Stimulated activated naive CD8-positive, alpha-beta T cell treated with anti-CD3 and anti-CD28 coated beads, Interleukin-15, Interleukin-2, amounts not matched to agents 100 ng/mL and 50 ng/mL, for 24 hours (primary cell): Measurements from ENCODE around the gene PLA2G4C.

ENCODE experiments used
- H3K27ac Mint-ChIP-seq: one replicate; pipeline ENCODE4 v1.8.0; 2021; ENCODE audit warnings: mild to moderate bottlenecking, mixed read lengths
- H3K27me3 Mint-ChIP-seq: one replicate; pipeline ENCODE4 v1.8.0; 2021; ENCODE audit warnings: mixed read lengths
- H3K36me3 Mint-ChIP-seq: one replicate; pipeline ENCODE4 v1.8.0; 2021; ENCODE audit warnings: low read depth, mixed read lengths
- H3K4me1 Mint-ChIP-seq: one replicate; pipeline ENCODE4 v1.8.0; 2021; ENCODE audit warnings: low read depth, mixed read lengths
- H3K4me3 Mint-ChIP-seq: one replicate; pipeline ENCODE4 v1.8.0; 2021; ENCODE audit warnings: mild to moderate bottlenecking, mixed read lengths
- H3K9me3 Mint-ChIP-seq: one replicate; pipeline ENCODE4 v1.8.0; 2021; ENCODE audit warnings: mixed read lengths

Gene PLA2G4C

DNA sequence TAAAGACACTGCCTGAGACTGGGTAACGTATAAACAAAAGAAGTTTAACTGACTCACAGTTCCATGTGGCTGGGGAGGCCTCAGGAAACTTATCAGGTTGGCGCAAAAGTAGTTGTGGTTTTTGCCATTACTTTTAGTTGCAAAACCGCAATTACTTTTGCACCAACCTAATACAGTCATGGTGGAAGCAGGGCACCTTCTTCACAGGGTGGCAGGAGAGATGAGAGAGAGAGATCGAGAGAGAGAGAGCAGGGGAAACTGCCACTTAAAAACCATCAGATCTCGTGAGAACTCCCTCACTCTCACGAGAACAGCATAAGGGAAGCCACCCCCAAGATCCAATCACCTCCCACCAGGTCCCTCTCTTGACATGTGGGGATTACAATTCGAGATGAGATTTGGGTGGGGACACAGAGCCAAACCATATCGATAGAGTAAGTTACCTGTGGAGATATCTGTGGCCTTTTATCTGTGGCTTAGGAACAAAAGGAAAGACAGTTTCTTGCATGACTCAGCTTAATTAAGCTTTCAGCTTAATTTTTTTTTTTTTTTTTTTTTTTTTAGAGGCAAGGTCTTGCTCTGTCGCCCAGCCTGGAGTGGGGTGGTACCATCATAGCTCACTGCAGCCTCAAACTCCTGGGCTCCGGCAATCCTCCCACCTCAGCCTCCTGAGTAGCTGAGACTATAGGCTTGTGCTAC, 59.1 kb downstream of the PLA2G4C start:
- no peak overlapping the region for H3K27ac Mint-ChIP-seq
- no peaks in the 10 kb centered on the region for H3K27me3 Mint-ChIP-seq
- no peak overlapping the region for H3K4me3 Mint-ChIP-seq
- no peaks in the 10 kb centered on the region for H3K9me3 Mint-ChIP-seq
- no peaks in the 10 kb centered on the region for H3K36me3 Mint-ChIP-seq
- no peaks in the 10 kb centered on the region for H3K4me1 Mint-ChIP-seq

DNA sequence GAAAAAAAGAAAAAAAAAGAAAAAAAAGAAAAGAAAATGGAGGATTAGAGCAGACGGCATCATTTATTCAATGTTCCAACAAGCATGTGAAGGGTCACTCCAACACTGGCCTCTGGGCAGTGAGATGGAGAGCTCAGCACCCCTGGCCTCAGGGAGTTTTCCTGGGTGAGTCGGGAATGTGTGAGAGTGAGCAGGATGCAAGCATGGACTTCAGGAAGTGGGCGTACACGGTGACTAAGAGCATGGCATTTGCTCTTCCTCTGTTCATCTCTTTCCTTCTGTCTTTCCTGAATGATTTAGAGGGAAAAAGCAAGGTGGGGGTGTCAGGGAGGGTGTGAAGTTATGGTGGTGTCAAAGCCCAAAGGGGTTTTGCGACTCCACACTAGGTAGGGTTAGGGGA, 66.1 kb downstream of the PLA2G4C start:
- Mint-ChIP-seq H3K4me3 (no peak overlapping the region), H3K9me3 (no peaks in the 10 kb centered on the region), H3K4me1 (no peaks in the 10 kb centered on the region), H3K27ac (no peak overlapping the region), H3K27me3 (peaks cover 34% of the 10 kb centered on the region), H3K36me3 (no peaks in the 10 kb centered on the region)

DNA sequence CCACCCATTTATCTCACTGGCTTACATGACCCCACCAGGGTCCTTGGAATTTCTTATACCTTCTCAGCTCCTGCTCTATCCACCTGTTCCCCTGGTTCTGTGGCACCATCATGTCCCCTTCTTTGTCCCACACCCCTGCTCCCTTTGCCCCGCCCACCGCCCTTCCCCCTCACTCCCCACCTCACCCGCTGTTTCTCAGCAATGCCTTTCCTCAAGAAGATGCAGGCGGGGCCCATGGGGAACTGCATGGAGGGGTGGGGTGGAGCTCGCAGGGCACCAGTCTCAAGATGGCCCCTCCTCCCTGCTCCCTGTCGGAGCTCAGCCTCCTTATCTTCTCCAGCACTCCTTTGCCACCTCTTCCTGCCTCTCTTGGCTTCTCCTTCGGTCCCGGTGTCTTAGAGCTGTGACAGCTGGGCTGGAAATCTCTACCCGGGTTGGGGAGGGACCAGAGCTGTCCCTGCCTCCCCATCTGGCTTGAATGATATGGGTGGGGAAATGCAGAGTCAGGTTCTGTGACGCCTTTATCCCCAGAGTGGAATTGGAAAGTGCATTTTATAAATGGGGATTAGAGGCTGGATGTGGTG, 66.8 kb downstream of the PLA2G4C start, which contains the start of gene CABP5:
Gene CABP5, minus strand, starts transcription at position 405 of the 584 bp plus-strand sequence. Its CDS starts 157 bp downstream, at position 248.
- H3K27me3 Mint-ChIP-seq = peaks cover 41% of the 10 kb centered on the region
- H3K4me3 Mint-ChIP-seq = no peak within 1 kb of the TSS
- no peaks in the 10 kb centered on the region for H3K4me1 Mint-ChIP-seq
- H3K27ac Mint-ChIP-seq = no peak within 1 kb of the TSS
- H3K9me3 Mint-ChIP-seq = no peaks in the 10 kb centered on the region
- H3K36me3 Mint-ChIP-seq = no peaks in the 10 kb centered on the region

DNA sequence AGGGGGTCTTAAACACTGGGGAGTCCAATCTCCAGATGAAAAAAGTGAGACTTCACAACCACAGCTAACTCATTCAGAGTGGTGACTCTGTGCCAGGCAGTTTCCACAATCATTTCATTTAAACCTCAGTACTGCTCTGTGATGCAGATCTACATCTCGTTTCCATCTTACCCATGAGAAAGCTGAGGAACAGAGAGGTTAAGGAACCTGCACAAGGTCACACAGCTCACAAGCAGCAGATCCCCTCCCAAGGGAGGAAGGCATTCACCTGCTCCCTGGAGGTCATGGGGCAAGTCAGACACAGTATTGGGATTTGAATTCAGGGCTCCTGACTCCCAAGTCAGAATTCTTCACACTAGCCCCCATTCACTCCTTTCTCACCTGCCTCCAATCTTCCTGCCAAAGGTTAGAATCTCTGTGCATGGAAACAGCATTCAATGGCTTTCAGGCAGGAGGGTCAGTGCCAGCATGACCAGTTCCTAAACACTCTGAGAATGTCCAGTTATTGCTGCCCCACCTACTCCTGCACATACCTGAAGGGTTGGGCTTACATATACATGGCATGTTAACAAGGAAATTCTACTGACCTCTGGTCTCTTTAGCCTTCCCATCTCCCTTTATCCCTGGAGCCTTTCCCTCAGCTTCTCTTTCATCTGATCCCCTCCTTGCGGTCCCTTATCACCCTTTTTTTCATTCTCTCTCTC, 68.6 kb downstream of the PLA2G4C start:
- Mint-ChIP-seq H3K36me3 (peaks cover 1% of the 10 kb centered on the region), H3K4me1 (no peaks in the 10 kb centered on the region), H3K4me3 (no peak overlapping the region), H3K27me3 (peaks cover 43% of the 10 kb centered on the region), H3K9me3 (peaks cover under 1% of the 10 kb centered on the region), H3K27ac (no peak overlapping the region)

DNA sequence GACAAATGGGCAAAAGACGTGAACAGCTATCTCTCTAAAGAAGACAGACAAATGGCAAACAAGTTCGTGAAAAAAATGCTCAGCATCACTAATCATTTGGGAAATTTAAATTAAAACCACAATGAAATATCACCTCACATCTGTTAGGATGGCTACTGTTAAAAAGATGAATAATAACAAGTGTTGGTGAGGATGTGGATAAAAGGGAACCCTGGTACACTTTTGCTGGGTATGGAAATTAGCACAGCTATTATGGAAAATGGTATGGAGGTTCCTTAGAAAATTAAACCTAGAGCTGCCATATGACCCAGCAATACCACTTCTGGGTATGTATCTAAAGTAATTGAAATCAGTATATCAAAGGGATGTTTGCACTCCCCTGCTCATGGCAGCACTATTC, 73.9 kb downstream of the PLA2G4C start:
- peaks cover 4% of the 10 kb centered on the region for H3K36me3 Mint-ChIP-seq
- H3K27ac Mint-ChIP-seq = no peak overlapping the region
- no peak overlapping the region for H3K4me3 Mint-ChIP-seq
- no peaks in the 10 kb centered on the region for H3K4me1 Mint-ChIP-seq
- peaks cover 11% of the 10 kb centered on the region for H3K9me3 Mint-ChIP-seq
- H3K27me3 Mint-ChIP-seq = peaks cover 41% of the 10 kb centered on the region

DNA sequence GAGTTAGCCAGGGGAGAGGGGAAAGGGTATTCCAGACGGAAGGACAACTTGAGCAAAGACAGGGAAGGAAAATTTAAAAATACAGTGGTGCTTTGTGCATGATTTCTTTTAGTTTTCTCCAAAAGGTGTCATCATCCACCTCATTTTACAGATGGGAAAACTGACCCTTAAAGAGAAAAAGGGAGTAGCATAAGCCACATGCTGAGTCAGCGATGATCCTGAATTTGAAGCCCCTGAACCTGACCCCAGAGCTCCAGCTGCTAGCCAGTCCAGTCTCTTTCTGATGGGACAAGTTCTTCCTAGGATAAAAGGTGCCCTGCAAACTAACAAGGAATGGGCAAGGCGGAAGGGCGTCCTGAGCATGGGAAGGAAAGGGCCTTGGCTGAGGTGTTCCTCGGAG, 77.0 kb downstream of the PLA2G4C start:
- no peaks in the 10 kb centered on the region for H3K4me1 Mint-ChIP-seq
- H3K27me3 Mint-ChIP-seq = peaks cover 15% of the 10 kb centered on the region
- no peak overlapping the region for H3K4me3 Mint-ChIP-seq
- no peak overlapping the region for H3K27ac Mint-ChIP-seq
- peaks cover 4% of the 10 kb centered on the region for H3K36me3 Mint-ChIP-seq
- peaks cover 11% of the 10 kb centered on the region for H3K9me3 Mint-ChIP-seq

DNA sequence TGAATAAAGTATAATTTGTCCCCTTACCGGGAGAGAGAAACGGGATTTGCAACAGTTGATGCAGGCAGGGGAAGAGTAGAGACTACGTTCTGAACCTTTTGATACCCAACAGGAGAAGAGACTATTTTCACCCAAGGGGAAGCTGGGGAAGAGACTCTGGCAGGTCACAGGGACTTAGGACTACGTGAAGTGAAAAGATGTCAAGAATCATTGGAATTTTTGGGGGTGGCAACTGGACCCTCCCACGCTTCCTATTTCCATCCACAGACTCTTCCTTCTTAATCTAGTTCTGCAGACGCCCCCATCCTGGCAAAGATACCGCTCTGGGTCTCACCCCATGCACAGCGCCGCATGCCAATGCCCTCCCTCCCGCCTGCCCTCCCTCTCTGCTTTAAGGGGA, 80.5 kb downstream of the PLA2G4C start:
- peaks cover 19% of the 10 kb centered on the region for H3K27me3 Mint-ChIP-seq

DNA sequence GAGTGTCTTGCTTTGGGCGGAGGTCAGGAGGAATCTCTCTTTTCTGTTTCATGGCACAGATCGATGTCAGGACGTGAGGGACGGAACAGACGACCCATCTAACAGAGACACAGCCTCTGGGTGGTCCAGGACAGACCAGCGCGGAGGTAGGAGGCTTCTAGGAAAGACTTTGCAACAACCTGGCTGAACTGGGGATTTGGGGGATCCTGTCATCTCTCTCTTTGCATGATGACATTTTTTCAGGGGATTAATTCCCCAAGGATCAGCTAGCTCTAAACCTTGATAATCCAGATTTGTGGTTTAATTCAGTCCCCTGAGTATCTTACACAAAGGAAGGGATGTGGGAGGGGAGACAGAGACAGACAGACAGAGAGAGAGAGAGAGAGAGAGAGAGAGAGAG, 81.2 kb downstream of the PLA2G4C start:
- no peaks in the 10 kb centered on the region for H3K4me1 Mint-ChIP-seq
- no peak overlapping the region for H3K27ac Mint-ChIP-seq
- H3K36me3 Mint-ChIP-seq = no peaks in the 10 kb centered on the region
- H3K9me3 Mint-ChIP-seq = no peaks in the 10 kb centered on the region
- no peak overlapping the region for H3K4me3 Mint-ChIP-seq
- peaks cover 18% of the 10 kb centered on the region for H3K27me3 Mint-ChIP-seq

More for the DNA sequence above, 80.5 kb downstream of the PLA2G4C start:
- no peak overlapping the region for H3K27ac Mint-ChIP-seq
- H3K36me3 Mint-ChIP-seq = no peaks in the 10 kb centered on the region
- H3K4me1 Mint-ChIP-seq = no peaks in the 10 kb centered on the region
- H3K4me3 Mint-ChIP-seq = no peak overlapping the region
- H3K9me3 Mint-ChIP-seq = no peaks in the 10 kb centered on the region

DNA sequence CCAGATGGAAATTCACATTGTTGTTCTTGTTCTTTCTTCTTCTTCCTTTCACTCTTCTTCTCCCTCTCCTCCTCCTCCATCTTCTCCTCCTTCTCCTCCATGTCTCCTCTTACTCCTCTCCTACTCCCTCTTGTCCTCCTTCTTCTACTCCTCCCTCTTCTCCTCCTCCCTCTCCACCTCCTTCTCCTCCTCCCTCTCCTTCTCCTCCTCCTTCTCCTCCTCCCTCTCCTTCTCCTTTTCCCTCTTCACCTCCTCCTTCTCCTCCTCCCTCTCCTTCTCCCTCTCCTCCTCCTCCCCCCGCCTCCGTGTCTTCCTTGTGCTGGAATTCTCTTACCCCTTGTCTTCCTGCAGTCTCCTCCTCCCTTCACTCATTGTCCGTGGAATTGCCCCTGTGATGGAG, 85.1 kb downstream of the PLA2G4C start:
- Mint-ChIP-seq H3K27ac (no peak overlapping the region), H3K36me3 (no peaks in the 10 kb centered on the region), H3K9me3 (no peaks in the 10 kb centered on the region), H3K4me1 (no peaks in the 10 kb centered on the region), H3K27me3 (peaks cover 24% of the 10 kb centered on the region), H3K4me3 (no peak overlapping the region)

DNA sequence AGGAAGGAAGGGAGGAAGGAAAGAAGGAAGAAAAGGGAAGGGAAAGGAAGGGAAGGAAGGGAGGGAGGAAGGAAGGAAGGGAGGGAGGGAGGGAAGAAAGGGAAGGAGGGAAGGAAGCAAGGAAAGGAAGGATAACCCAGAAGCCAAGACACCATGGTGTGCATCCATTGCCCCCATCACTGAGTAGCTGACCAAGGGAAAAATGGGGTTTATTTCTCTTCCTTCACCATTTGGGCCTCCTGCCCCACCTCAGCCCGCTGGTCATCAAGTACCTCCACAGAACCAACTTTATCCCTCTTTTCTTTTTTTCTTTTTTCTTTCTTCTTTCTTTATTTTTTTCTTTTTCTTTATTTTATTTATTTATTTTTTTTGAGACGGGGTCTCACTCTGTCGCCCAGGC, 87.1 kb downstream of the PLA2G4C start:
- Mint-ChIP-seq H3K36me3 (no peaks in the 10 kb centered on the region), H3K9me3 (no peaks in the 10 kb centered on the region), H3K27ac (no peak overlapping the region), H3K27me3 (peaks cover 24% of the 10 kb centered on the region), H3K4me1 (no peaks in the 10 kb centered on the region), H3K4me3 (no peak overlapping the region)

DNA sequence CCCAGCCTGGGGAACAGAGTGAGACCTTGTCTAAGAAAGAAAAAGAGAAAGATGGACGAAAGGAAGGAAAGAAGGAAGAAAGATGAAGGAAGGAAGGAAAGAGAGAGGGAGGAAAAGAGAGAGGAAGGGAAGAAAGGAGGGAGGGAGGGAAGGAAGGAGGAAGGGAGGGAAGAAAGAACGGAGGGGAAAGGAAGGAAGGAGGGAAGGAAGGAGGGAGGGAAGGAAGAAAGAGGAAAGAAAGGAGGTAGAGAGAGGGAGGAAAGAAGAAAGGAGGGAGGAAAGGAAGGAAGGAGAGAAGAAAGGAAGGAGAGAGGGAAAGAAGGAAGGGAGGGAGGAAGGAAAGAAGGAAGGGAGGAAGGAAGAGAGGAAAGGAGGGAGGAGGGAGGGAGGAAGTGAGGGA, 87.6 kb downstream of the PLA2G4C start:
- H3K4me1 Mint-ChIP-seq = no peaks in the 10 kb centered on the region
- H3K27ac Mint-ChIP-seq = no peak overlapping the region
- H3K9me3 Mint-ChIP-seq = no peaks in the 10 kb centered on the region
- peaks cover 22% of the 10 kb centered on the region for H3K27me3 Mint-ChIP-seq
- no peaks in the 10 kb centered on the region for H3K36me3 Mint-ChIP-seq
- H3K4me3 Mint-ChIP-seq = no peak overlapping the region

DNA sequence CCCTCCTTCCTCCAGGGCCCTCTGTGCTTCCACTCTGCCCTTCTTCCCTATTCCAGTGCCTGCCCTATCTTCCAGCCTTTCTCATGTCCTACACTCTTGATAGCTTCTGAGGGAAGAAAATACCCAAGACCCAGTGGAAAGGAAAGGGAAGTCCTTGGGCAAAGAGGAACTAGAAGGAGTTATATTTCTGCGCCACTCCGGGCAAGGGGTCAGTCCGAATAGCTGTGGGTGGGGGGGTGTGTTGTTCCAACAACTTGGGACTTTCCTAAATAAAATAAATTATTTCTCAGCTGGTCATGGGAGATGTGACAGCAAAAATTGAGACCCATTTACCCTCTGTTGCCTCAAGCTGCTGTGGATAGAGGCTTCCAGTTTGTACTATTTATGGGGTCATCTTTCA, 89.9 kb downstream of the PLA2G4C start:
- Mint-ChIP-seq H3K27ac (no peak overlapping the region), H3K9me3 (no peaks in the 10 kb centered on the region), H3K36me3 (no peaks in the 10 kb centered on the region), H3K27me3 (peaks cover 24% of the 10 kb centered on the region), H3K4me1 (no peaks in the 10 kb centered on the region), H3K4me3 (no peak overlapping the region)

DNA sequence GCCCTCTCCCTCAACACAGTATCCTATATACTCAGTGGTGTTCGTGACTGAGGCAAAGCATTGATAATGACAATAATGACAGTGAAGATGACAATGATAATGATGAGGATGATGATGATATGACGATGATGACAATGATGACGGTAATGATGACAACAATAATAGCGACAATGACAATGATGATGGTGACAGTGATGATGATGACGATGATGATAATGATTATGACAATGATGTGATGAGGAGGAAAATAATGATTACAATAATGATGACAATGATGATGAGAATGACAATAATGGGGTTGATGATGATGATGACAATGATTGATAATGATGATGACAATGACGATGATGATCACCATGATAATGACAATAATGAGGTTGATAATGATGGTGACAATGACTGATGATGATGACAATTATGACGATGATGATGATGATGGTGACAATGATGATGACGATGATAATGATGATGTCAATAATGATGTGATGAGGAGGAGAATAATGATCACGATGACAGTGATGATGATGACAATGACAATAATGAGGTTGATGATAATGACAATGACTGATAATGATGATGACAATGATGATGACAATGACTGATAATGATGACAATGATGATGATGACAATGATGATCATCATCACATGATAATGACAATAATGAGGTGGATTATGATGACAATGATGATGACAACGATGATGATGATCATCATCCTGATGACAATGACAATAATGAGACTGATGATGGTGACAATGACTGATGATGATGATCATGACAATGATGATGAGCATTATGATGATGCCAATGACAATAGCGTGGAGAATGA, 99.5 kb downstream of the PLA2G4C start:
- Mint-ChIP-seq H3K4me1 (no peaks in the 10 kb centered on the region), H3K36me3 (no peaks in the 10 kb centered on the region), H3K9me3 (no peaks in the 10 kb centered on the region), H3K27me3 (peaks cover 23% of the 10 kb centered on the region), H3K4me3 (no peak overlapping the region), H3K27ac (no peak overlapping the region)

DNA sequence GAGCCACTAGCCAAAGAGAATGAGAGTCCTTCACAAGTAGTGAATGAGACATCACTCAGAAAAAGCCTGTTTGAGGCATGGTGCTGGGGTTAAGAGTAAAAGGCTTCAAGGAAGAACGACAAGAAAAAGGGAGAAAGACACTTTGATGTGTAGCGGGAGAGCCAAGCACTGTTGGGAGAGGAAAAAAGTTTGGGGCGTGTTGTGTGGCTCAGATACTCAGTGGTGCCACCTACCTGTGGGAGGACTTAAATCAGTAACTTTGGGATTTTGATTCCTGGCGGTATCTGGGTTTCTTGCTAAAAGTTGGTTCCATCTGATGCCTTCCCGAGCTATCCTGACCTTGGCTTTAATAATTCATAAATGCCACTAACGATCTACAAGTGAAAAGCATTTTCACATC, 103.9 kb downstream of the PLA2G4C start:
- Mint-ChIP-seq H3K27me3 (peaks cover 22% of the 10 kb centered on the region), H3K9me3 (no peaks in the 10 kb centered on the region), H3K4me3 (no peak overlapping the region), H3K27ac (no peak overlapping the region), H3K36me3 (no peaks in the 10 kb centered on the region), H3K4me1 (no peaks in the 10 kb centered on the region)

DNA sequence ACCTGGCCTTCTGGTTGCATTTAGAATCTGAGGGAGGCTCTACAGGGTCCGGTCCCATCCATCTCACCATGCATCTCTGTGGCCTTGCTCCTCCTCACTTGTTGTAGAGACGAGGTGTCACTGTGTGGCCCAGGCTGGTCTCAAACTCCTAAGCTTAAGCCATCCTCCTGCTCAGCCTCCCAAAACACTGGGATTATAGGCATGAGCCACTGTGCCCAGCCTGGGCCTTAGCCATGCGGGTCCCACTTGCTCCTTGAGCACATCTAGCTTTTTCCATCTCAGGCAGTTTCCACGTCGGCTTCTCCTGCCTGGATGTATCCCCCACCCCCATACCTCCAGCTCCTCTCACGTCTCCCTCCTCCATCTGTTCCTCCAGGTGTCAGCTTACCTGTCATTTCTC, 106.4 kb downstream of the PLA2G4C start:
- no peak overlapping the region for H3K4me3 Mint-ChIP-seq
- H3K4me1 Mint-ChIP-seq = no peaks in the 10 kb centered on the region
- no peaks in the 10 kb centered on the region for H3K9me3 Mint-ChIP-seq
- no peak overlapping the region for H3K27ac Mint-ChIP-seq
- H3K36me3 Mint-ChIP-seq = no peaks in the 10 kb centered on the region
- peaks cover 22% of the 10 kb centered on the region for H3K27me3 Mint-ChIP-seq
